NCI-H2107 (cell line): ENCODE data around the gene FH.

Experiments used
- DNase-seq: peaks from one replicate; lab custom pipeline; 2025; lab: John Stamatoyannopoulos, UW

FH gene

DNA sequence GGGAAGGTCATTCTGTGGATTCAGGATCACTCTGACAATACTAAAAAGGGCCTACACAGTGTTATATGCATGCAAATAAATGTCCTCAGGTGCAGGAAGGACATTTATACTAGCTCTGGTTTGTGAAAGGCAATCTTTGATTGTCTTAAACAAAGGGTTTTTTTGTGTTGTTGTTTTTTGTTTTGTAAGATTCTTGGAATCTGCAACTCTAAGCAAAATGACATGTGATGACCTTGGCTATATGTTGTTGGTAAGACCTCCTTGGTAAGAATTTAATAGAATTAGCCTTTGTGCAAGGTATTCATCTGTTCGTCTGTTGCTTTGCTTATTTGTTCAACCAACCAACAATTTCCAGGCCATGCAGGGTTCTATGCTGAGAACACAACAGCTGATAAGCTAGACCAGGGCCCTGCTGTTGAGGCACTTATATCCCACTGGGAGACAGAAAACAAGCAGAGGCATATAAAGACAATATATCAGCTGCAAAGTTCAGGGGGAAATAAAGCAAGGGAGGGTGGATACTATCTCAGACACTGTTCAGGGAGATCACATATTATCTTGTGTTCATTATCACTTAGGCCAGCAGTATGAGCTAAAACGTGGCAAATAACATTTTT, 60.3 kb downstream of the FH start:
- no peak for DNase-seq

DNA sequence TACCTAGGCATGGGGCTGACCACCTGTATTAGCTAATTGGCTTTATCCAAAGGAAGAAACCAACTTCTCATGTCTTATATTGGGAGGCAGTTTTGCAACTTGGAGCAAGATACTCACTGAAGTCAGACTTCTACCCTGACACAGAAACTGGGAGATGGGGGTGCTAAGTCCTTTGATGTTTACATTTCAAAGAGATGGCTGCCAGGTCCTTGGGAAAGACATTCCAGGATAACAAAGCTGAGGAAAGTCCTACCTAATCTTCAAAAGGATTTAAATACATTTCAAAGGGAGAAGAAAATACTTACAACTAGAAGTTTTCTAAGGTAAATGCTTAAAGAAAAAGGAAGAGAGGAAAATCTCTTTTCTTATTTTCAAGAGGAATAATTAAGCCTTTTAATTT, 62.1 kb downstream of the FH start:
- DNase-seq: no peak

DNA sequence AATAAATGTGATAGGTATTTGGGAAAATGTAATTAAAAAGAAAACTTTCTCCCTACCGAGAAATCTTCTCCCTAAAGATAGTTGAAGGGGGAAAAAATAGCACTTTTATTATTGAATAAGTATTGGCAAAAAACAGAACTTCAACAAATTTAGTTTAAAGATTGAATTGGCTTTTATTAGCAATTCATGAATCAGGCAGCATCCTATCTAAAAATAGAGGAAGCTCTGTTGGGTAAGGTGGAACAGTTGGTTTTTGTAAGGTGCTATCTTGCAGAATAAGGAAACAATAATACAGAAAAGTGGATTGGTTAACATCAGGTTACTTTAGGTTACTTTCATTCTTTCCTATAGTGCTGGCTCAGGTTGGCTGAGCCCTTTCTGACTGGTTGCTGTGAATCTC, 62.8 kb downstream of the FH start:
- no peak for DNase-seq

DNA sequence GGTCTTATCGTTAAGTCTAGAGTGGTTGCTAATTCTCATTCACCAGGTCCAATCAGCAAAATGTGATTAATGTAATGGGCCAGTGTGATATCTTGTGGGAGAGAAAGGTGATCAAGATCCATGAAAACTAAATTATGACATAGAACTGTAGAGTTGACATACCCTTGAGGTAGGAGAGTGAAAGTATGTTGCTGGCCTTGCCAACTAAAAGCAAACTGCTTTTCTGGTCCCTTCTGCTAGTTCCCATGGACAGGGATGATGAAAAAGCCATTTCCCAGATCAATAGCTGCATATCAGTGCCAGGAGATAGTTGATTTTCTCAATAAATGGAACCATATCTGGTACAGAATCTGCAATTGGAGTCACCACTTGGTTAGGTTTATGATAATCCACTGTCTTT, 65.8 kb downstream of the FH start:
- DNase-seq: no peak

DNA sequence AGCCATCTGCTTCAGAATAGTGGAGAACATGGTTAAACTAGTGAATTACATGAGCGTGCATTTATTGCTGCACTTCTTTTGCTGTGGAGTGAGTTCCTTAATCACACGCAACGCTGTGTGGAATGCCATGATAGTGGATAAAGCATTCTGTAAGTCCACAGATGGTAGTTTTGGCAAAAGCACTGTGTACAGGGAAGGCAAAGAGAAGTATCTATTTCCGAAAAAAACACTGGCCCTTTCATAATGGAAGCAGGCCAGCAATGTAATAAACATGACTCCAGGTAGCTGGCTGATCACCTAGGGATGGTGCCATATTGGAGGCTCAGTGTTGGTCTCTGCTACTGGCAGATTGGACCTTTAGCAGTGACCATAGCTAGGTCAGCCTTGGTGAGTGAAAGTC, 67.6 kb downstream of the FH start:
- DNase-seq: no peak
